ENCODE measurements around the gene SELENOW. TPM values are rescaled to one million over a fixed set of nuclear protein-coding genes. Genes with fewer than 3 reads are reported as not detected.
"Not testable (repeated sequence)": the region's sequence is repeated elsewhere in the genome, so short reads cannot be mapped to it uniquely, and the experiment has no call there.

The SELENOW gene
- total RNA-seq, 1 donor from 2014 or later: 373 TPM

GRCh38 chr19:47781590-47782262 is 3.2 kb downstream of the SELENOW start:
- no peak for DNase-seq (ENCODE audit: low spot score)

- DNase-seq (ENCODE audit: low spot score): no peak
Measured at GRCh38 chr19:47786566-47786965, 8.1 kb downstream of the SELENOW start.

GRCh38 chr19:47787307-47787706 is 8.8 kb downstream of the SELENOW start:
- not testable (repeated sequence) for DNase-seq (ENCODE audit: low spot score)

GRCh38 chr19:47789811-47790210 is 11.3 kb downstream of the SELENOW start:
- DNase-seq (ENCODE audit: low spot score): not testable (repeated sequence)

GRCh38 chr19:47790398-47790814 is 11.9 kb downstream of the SELENOW start:
- peak; percentile 56 for DNase-seq (ENCODE audit: low spot score)

- no peak for DNase-seq (ENCODE audit: low spot score)
Measured at GRCh38 chr19:47792616-47793015, 14.1 kb downstream of the SELENOW start.

- no peak for DNase-seq (ENCODE audit: low spot score)
Measured at GRCh38 chr19:47794526-47794925, 16.0 kb downstream of the SELENOW start.

GRCh38 chr19:47796785-47797184 is 18.3 kb downstream of the SELENOW start:
- no peak for DNase-seq (ENCODE audit: low spot score)

GRCh38 chr19:47797996-47798903 is 19.7 kb downstream of the SELENOW start:
- DNase-seq (ENCODE audit: low spot score): no peak

GRCh38 chr19:47798904-47799266 is 20.4 kb downstream of the SELENOW start:
- no peak for DNase-seq (ENCODE audit: low spot score)

GRCh38 chr19:47801270-47801669 is 22.8 kb downstream of the SELENOW start:
- no peak for DNase-seq (ENCODE audit: low spot score)

- DNase-seq (ENCODE audit: low spot score): no peak
Measured at GRCh38 chr19:47802521-47803043, 24.1 kb downstream of the SELENOW start.

- DNase-seq (ENCODE audit: low spot score): not testable (repeated sequence)
Measured at GRCh38 chr19:47803148-47803547, 24.6 kb downstream of the SELENOW start.

- DNase-seq (ENCODE audit: low spot score): not testable (repeated sequence)
Measured at GRCh38 chr19:47803671-47804070, 25.2 kb downstream of the SELENOW start.

- not testable (repeated sequence) for DNase-seq (ENCODE audit: low spot score)
Measured at GRCh38 chr19:47804451-47804850, 25.9 kb downstream of the SELENOW start, which contains the start of gene TPRX1. Gene TPRX1, minus strand, starts transcription at chr19:47804551. Its CDS starts 12 bp downstream, at chr19:47804539.

- no peak for DNase-seq (ENCODE audit: low spot score)
Measured at GRCh38 chr19:47805313-47805712, 26.8 kb downstream of the SELENOW start.

GRCh38 chr19:47806435-47806834 is 27.9 kb downstream of the SELENOW start:
- no peak for DNase-seq (ENCODE audit: low spot score)

- peak; percentile 55 for DNase-seq (ENCODE audit: low spot score)
Measured at GRCh38 chr19:47813304-47813994, 34.9 kb downstream of the SELENOW start.

GRCh38 chr19:47813995-47814328 is 35.5 kb downstream of the SELENOW start:
- DNase-seq (ENCODE audit: low spot score): no peak

- not testable (repeated sequence) for DNase-seq (ENCODE audit: low spot score)
Measured at GRCh38 chr19:47816270-47816669, 37.8 kb downstream of the SELENOW start.

- DNase-seq (ENCODE audit: low spot score): not testable (repeated sequence)
Measured at GRCh38 chr19:47818221-47818620, 39.7 kb downstream of the SELENOW start.

GRCh38 chr19:47819858-47820257 is 41.4 kb downstream of the SELENOW start:
- DNase-seq (ENCODE audit: low spot score): no peak
